HK-2 (cell line): Measurements from ENCODE around the gene WNT3A.

Experiments used
- DNase-seq: peaks from one replicate; pipeline ENCODE4 v3.0.0-alpha.2; 2018; ENCODE audit not compliant: unreplicated experiment

The WNT3A gene

DNA sequence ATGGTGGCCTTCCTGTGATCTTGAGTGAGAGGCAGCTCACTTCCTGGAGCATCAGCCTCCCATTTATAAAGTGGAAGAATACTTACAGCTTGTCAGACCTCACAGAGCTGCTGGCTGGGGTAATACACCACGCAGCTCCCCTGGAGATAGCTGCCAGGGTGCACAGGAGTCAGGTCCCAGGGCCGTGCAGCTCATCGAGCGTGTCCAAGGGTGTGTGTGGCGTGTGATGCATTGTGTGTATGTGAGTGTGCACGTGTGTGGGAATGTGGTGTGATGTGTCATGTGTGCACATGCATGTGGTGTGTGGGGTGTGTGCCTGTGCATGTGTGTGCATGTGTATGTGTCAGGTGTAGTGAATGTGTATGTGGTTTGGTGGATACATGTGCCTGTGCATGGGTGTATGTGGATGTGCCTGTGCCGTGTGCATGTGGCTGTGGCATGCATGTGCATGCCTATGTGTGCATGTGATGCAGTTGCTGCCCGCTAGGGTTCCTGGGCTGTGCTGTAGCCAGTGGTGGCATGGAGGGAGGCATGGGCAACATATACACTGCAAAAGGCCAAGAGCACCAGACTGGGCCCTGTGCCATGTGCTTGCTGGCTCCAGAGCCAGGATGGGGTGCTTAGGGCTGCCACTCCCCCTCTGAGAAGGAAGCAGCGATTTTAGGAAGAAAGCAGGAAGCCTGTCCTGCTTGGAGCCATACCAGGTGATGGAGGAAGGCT lies 24.6 kb downstream of the WNT3A start:
- no peak for DNase-seq

DNA sequence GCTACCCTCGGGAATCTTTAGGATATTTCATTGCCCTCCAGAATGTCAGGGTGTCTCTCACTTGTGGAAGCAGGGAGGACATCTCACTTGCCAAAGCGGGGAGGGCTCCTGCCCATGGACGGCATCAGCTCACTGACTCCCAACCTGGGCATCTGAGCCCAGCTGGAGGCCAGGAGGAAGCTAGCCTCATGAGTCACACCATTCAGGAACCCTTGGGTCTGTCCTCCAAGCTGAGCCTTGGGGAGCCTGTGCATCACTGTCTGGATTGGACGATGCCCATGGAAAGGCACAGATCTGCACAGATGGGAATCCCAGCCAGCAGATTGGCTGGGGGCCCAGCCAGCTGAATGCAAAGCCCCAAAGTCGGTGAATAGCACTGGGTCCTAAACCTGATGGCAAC lies 25.2 kb downstream of the WNT3A start:
- DNase-seq, result no peak

DNA sequence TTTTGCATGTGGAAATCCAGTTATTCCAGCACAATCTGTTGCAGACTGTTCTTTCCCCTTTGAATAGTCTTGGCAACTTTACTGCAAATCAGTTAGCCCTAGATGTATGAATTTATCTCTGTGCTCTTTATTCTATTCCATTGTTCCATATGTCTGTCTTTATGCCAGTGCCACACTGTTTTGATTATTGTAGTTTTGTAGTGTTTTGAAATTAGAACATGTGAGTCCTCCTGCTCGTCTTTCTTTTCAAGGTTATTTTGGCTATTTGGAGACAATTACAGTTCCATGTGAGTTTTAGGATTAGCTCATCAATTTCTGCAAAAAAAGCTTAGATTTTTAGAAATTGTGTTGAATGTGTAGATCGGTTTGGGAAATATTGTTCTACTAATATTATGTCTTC lies 26.6 kb downstream of the WNT3A start:
- DNase-seq, result no peak

DNA sequence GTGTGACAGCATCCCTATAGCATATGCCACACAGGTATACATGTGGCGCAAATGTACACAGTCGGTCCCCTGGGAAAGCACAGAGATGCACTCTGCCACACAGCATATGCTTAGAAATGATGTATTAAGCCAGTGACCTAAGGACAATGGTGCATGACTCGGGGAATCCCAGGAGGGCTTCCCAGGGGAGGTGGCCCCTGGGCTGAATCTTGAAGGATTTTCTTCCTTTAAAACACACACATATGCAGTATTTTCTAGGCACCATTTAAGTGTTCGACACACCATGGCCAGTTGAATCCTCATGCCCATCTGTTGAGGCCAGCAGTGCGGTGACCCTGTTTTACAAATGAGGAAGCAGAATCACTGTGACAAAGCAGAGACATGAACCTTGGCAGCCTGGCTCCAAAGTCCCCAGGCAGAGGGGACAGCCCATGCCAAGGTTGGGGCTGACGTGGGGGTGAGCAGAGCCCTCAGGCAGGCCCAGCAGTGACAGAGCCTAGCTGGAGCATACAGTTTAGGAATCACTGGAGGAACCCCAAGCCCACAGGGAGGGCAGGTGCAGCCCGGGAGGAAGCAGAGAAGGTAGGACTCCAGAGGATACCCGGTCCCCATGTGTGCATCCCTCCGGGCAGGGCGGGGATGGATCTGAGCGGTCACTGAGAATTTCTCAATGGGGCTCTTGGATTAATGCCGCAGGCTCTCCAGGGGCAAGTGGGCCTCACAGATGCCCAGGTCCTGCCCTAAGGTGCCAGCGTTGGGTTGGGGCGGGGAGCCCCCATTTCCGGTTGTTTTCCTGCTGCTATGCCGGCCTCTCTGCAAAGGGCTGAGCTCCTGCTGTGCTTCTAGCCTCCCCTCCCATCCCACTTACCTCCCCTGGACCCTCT lies 28.4 kb downstream of the WNT3A start:
- DNase-seq, result no peak

DNA sequence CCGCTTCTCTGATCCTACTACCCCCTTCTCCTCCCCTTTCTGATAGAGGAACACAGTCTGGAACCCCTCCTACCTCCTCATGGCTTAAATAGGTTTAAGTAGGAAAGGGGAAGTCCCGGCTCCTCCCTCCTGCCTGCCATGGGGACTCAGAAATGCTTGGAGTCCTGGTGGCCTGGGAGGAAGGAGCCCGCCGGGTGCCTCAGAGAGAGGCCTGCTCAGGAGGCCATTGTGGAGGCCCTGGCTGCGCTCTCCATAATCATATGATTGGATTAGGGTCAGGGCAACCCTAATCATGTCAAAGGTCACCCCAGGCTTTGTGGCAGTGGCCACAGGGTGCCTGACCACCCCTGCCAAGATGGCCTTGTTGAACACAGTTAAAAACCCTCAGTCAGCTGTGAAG lies 29.0 kb downstream of the WNT3A start:
- DNase-seq, result no peak

DNA sequence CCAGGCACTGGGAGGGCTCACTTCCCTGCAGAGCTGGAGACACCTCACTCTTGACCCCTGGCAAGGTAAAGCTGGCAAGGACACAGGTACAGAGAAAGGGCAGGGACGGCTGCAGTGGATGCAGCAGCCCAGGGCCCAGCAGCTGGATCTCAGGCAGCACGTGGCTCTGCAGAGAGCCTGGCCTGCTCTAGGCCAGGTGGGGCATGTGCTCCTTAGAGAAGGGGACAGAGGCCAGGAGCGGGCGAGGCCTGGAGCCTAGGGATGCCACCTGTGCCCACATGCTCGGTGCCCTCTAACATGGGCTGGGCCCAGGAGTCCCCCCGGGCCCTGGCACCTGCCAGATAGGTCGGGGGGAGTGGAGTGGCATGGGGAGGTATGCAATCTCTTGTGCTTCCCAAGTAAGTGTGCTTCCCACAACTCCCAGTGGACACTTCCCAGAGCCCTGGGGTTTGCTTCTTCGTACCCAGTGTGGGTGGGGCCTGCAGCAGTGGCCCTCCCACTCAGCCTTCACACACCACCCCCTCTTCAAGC lies 30.0 kb downstream of the WNT3A start:
- DNase-seq, result no peak

DNA sequence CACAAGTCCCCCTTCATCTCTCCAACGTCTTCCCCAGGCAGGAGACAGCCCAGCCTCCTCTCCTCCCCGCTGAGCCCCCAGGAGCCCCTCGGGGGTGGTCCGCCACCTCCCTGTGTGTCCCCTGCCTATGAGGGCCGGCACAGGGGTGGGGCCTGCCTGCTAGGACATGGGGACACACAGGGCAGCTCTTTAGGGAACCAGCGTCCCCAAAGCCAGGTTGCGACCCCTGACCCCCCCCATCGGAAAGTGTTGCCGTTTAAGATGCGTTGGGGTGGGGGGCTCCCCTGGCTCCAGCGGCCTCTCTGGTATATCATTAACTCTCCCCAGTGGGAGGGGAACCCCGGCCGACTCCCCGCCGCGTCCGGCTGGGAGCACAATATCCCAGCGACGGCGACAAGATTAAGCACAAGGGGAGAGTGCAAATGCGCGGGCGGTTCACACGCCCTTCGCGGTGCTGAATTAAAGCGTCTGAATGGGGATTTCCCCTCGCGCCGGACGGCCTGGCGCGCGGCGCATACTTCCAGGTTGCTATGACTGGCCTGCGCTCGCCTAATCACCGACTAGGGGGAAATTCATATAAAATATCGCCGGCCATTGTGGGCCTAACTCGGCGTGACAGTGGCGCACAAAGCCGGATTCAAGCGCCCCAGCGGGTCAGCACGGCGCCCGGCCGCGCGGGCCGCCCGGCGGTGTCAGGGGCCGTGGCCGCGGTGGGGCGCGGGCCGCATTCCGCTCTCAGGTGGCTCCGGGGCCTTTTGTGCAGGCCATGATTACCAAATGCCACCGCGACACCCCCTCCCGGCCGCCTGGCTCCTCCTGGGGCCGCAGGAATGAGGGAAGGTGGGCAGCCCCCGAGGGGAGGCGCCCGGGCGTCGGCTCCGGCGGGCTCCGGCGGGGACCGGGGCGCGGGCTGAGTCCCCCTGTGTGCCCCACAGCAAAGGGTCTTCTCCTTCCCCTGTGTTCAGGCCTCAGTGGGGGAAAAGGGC lies 30.9 kb downstream of the WNT3A start:
- DNase-seq, result peak; percentile 52

DNA sequence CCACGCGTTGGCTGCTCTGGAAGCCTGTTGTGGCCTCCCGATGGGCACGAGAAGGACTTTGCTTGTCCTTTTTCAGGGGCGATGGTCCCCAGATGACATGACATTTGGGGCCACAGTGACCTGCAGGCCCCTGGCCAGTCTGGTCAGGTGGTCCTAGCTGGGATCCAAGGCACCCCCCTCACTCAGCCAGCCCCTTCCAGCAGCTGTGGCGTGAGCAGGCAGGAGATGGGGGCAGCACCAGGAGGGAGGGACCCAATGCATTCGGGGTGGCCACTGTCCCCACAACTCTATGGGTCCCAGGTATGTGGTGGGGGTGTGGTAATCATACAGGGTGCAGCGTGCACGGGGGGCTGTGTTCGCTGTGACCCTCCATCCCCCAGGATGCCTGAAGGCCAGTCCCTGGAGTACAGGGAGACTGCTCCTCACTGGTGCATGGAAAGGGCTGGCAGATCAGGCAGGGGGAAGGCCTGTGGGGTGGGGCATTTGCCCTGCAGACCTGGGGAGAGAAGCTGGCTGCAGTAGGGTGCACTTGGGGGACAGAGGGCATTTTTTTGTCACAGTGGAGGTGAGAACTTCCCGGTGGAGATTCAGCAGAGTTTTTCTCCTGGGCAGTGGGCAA lies 31.7 kb downstream of the WNT3A start:
- DNase-seq, result no peak

DNA sequence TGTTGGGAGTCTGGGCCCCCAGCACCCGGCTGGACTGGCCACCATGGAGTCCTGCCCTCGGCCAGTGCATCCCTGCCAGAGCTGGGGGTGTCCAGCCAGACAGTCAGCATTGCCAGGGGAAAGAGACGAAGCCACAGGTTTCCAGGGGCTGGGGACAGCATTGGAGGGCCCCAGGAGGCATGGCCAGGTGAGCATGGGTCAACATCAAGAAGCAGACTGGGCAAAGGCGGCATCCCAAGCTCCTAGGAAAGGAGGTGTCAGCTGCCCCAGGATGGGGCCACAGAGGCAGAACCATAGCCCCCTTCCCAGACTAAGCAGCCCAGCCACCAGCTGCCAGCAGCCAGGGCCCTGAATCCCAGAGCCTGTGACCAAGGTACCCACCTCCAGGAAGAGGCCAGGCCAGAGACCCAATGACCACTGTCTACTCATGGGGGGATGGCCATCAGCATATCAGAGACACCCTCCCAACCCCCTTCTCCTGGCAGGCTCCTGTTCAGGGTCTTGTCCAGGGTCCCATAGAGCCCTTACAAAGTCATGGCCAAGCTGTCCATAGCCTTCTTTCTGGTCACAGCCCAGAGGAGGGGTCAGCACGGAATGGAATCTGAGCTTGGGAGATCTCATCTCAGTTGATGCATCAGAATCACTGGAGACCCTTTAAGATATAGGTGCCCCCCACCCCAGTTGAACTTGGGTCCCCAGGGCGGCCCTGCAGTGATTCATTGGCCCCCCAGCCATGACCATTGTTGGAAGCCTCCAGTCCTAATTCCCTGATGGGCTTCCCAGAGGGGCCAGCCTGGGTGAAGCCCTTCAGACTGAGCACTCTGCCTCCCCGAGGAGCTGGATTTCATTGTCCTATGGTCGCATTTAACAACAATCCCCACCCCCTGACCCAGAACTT lies 32.5 kb downstream of the WNT3A start:
- DNase-seq, result no peak

DNA sequence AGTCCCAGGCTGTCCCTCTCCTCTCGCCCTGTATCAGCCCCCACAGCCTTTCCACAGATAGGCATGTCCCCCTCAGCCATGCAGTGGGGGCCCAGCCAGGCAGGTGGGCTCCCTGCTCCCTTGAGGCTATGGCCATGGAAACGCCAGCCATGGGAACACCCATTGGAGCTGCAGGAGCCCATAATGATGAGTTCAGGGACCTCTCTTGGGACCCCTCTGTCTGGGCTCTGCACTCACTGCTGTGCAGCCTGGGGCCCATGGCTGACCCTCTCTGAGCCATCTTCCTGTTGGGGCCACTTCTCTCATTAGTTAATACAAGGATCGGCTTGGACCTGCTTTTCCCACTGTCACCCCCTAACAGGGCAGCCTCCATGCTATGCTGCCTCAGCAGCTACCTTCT lies 33.2 kb downstream of the WNT3A start:
- no peak for DNase-seq

DNA sequence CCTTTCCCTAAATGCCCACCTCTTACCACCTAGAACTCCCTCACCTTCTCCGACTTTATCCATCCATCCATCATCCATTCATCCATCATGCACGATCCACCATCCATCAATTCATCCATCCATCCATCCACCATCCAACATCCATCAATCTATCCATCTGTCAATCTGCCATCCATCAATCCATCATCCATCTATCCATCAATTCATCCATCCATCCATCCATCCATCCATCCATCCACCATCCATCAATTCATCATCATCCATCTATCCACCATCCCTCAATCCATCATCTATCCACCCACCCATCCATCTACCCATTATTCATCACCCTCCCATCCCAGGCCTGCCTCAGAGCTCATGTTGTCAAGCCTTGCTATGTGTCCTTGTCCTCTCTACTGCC lies 34.5 kb downstream of the WNT3A start:
- DNase-seq, result no peak

DNA sequence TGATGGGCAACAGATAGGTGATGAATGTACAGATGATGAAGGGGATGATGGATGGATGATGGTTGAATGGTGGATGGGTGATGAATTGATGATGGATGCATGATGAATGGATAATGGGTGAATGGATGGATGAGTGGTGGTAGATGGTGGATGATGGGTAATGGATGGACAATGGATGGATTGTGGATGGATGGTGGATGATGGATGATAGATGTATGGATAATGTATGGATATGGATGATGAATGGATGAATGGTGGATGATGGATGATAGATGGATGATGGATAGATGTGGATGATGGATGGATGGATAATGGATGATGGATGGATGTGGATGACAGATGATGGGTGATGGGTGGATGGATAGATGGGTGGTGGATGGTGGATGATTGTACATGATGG lies 35.7 kb downstream of the WNT3A start:
- no peak for DNase-seq

DNA sequence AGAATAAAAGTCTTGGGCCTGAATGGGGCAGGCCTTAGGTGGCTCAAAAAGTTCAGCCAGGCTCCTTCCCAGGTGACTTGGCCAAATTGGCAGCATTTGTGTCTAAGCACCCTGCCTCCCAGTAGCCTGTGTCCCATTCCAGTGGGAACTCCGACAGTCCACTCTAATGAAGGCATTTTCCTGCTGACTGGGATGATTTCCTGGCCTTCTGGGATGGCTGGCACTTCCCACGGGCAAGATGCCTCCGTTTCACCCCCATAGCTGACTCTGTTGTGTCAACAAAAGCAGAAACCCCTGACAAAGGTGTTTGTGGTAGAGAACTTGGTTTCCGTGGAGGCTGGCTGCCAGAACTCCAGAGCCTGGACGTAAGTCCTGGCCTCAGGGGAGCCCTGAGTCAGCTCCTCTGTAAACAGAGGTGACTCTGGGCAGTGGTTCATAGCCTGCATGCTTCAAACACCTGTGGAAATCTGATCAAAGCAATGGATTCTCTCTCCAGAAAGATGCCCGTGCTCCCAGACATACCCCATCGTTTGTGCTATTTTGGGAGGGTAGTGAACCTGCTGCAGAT lies 36.6 kb downstream of the WNT3A start:
- no peak for DNase-seq

DNA sequence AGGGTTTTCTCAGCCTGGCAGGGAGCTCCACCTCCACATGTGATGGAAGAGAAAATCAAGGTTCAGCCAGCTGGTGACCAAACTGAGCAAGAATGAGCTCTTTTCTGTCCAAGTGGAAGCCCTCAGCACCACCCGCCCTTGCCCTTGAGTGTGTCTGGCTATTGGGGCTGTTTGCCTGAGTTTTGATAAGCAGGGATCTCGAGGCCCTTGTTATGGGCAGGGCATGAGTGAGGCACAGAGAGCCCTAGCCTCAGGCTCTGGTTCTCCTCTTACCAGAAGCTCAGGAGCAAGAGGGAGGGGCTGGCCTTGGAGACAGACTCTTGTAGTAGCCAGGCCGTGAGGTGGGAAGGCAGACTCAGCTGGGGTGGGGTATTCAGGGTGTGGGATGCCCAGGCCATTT lies 38.2 kb downstream of the WNT3A start:
- DNase-seq, result no peak

DNA sequence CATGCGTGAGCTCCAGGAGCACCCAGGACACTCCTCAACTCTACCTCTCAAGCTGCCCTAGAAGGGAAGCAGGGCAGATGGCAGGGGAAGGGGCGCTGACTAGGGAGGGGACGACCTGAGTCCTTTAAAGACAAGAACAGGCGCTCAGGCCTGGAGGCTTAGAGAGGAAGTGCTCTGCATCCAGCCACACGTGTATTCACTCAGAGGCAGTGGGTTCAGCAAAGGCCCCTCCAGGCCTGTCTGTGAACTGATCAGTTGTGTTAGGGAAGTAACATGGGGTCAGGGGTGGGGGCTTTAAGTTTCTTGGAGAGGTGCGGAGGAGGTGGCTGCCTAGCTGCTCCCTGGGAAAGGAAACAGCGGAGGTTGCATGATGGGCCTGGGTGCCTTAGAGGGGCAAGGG lies 38.6 kb downstream of the WNT3A start:
- DNase-seq, result no peak

DNA sequence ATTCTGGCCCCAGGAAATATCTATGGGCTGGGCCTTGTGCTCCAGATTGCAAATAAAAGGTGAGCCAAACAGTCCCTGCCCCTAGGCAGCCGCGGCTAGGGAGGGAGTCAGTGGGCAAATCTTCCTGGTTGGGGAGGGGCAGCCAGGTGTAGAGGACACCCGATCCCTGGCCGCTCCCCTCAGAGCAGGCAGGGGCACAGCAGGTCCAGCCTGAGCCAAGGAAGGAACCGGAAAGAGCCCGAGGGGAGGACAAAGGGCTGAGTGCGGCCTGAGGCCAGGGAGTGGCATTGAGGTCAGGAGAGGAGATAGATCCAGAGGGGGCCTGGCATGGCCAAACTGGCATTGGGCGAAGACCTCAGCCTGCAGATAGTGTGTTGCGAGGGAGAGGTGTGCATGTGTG lies 39.1 kb downstream of the WNT3A start:
- DNase-seq, result no peak

DNA sequence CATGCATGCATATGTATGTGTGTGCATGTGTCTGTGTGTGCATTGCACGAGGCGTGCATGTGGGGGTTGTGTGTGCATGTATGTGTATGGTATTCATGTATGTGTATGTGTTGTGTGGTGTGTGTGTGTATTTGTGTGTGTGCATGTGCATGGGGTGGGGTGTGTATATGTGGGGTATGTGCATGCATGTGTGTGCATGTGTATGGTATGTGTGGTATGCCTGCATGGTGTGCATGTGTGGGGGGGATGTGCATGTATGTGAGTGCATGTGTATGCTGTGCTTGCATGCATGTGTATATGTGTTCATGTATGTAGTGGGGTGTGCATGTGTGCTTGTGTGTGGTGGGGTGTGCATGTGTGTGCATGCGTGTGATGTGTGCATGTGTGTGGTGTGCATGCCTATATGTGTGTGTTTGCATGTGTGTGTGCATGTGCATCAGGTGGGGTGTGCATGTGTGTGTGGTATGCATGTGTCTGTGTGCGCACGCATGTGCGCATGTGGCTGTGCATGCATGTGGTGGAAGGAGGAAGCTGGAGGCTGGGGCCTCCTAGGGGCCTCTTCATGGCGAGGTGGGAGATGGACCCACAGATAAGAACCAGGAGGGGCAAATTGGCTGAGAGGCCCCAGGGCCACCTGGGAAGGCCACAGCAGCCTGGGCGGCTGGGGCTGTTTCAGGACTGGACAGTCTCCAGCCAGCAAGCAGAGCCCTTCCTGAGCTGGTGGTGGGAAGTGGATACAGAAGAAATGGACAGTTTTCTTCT lies 39.8 kb downstream of the WNT3A start:
- no peak for DNase-seq

DNA sequence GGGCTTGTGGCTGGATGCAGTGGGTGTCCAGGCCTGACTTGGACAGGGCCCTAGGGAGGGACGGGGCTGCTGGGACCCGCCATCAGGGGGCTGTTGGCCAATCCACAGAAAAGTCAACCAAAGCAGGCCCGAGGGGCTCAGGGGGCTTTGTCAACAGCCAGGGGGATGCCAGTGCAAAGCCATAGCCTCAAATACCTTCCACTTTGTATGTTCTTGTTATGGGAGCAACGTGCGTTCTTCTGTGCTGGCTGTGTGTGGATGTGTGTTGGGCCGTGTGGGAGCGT lies 40.3 kb downstream of the WNT3A start:
- no peak for DNase-seq

DNA sequence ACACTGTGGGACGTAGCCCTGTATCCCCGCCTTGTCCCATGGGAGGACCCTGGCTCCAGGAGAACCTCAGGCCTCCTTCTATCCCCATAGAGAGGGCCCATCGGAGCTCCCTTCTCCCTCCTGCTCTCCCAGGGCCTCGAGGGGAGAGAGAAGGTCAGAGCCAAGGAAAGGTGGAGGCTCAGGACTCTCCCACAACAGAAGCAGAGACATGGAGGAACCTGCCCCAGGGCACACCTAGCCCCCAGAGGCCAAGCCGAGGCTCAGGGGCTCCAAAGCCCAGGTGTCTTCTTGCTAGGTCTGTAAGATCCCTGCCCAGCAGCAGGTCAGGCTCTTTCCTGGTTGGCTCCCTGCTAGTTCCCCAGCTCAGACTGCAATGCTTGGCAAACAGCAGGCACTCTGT lies 41.3 kb downstream of the WNT3A start:
- no peak for DNase-seq
